ENCODE results near the gene RASL10A.

The RASL10A gene

GRCh38 chr22:29323641-29324040 lies 8.1 kb upstream of the RASL10A start:
- TF ChIP-seq CTCF (conservative IDR thresholded peaks at IDR 0.05; ENCODE audit: low read length), result no peak
- no peak overlapping the region for H3K4me3 ChIP-seq (ENCODE audit: low read length)
- DNase-seq (ENCODE audit: low read depth), result no peak

- H3K4me3 ChIP-seq (ENCODE audit: low read length), result no peak overlapping the region
- TF ChIP-seq CTCF (conservative IDR thresholded peaks at IDR 0.05; ENCODE audit: low read length), result 0 out of 2 replicates have a peak, but pooled peaks have one; percentile 11
- DNase-seq (ENCODE audit: low read depth), result no peak
Observed at GRCh38 chr22:29320546-29320945, 5.0 kb upstream of the RASL10A start.

- no peak overlapping the region for H3K4me3 ChIP-seq (ENCODE audit: low read length)
- TF ChIP-seq CTCF (conservative IDR thresholded peaks at IDR 0.05; ENCODE audit: low read length), result no peak
- DNase-seq (ENCODE audit: low read depth), result no peak
Observed at GRCh38 chr22:29319072-29319471, 3.6 kb upstream of the RASL10A start.

- no peak for DNase-seq (ENCODE audit: low read depth)
- no peak for TF ChIP-seq CTCF (conservative IDR thresholded peaks at IDR 0.05; ENCODE audit: low read length)
- H3K4me3 ChIP-seq (ENCODE audit: low read length), result no peak overlapping the region
Observed at GRCh38 chr22:29317827-29318454, 2.4 kb upstream of the RASL10A start.

- H3K4me3 ChIP-seq (ENCODE audit: low read length), result no peak overlapping the region
- DNase-seq (ENCODE audit: low read depth), result no peak
- TF ChIP-seq CTCF (conservative IDR thresholded peaks at IDR 0.05; ENCODE audit: low read length), result no peak
Observed at GRCh38 chr22:29316141-29316828, 788 bp upstream of the RASL10A start.

- TF ChIP-seq CTCF (conservative IDR thresholded peaks at IDR 0.05; ENCODE audit: low read length), result no peak
- DNase-seq (ENCODE audit: low read depth), result no peak
- no peak overlapping the region for H3K4me3 ChIP-seq (ENCODE audit: low read length)
Observed at GRCh38 chr22:29314537-29315285, 786 bp downstream of the RASL10A start.

Data from AG10803 (cell line).